Activated B cell treated with CpG ODN at 0.5 μM for 24 hours (primary cell): ENCODE measurements around the gene WIPI1. TPM values are rescaled to one million over a fixed set of nuclear protein-coding genes. Genes with fewer than 3 reads are reported as not detected.

ENCODE experiments used
- ATAC-seq: fragments of 200-7000 bp; cut with Tn5 transposase; one replicate; pipeline ENCODE4 v1.10.0; 2021; ENCODE audit warnings: low read depth, mild to moderate bottlenecking, moderate library complexity
- CTCF ChIA-PET: fragments of 350-600 bp; sonication (Branson Sonifier 250); formaldehyde crosslinking; loops from one replicate; lab custom pipeline; 2021; ENCODE audit warnings: antibody characterized with exemption; lab: Charles Lee
- POLR2A ChIA-PET: fragments of 350-600 bp; sonication (Branson Sonifier 250); formaldehyde crosslinking; loops from one replicate; lab custom pipeline; 2021; ENCODE audit warnings: antibody characterized with exemption; lab: Charles Lee
- DNase-seq: peaks from one replicate; pipeline ENCODE4 v3.0.0; 2022
- H3K27ac Mint-ChIP-seq: one replicate; pipeline ENCODE4 v1.8.0; 2020; ENCODE audit warnings: mixed read lengths
- H3K27me3 Mint-ChIP-seq: one replicate; pipeline ENCODE4 v1.8.0; 2021; ENCODE audit warnings: mixed read lengths
- H3K36me3 Mint-ChIP-seq: one replicate; pipeline ENCODE4 v1.8.0; 2021; ENCODE audit warnings: low read depth, mixed read lengths
- H3K4me1 Mint-ChIP-seq: one replicate; pipeline ENCODE4 v1.8.0; 2021; ENCODE audit warnings: mixed read lengths
- H3K4me3 Mint-ChIP-seq: one replicate; pipeline ENCODE4 v1.8.0; 2020; ENCODE audit warnings: mild to moderate bottlenecking, mixed read lengths
- H3K9me3 Mint-ChIP-seq: one replicate; pipeline ENCODE4 v1.8.0; 2020; ENCODE audit warnings: mixed read lengths
- intact Hi-C: fragments of 100-400 bp; cut with micrococcal nuclease; formaldehyde crosslinking; loops from one replicate; pipeline ENCODE4 v1.15.1; 2024
- total RNA-seq: library from RNA; stranded (reverse); gene quantifications from 2 replicates; pipeline ENCODE4 v1.2.3, GENCODE V29; 2022
- TF ChIP-seq, protein P1 (sequence below): fragments of 200-600 bp; IDR thresholded peaks from one replicate; pipeline ENCODE4 v1.8.0; 2022; ENCODE audit warnings: antibody characterized with exemption, mild to moderate bottlenecking

WIPI1 gene, protein sequence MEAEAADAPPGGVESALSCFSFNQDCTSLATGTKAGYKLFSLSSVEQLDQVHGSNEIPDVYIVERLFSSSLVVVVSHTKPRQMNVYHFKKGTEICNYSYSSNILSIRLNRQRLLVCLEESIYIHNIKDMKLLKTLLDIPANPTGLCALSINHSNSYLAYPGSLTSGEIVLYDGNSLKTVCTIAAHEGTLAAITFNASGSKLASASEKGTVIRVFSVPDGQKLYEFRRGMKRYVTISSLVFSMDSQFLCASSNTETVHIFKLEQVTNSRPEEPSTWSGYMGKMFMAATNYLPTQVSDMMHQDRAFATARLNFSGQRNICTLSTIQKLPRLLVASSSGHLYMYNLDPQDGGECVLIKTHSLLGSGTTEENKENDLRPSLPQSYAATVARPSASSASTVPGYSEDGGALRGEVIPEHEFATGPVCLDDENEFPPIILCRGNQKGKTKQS
- total RNA-seq = 9.8 and 11.2 TPM in 2 replicates

DNA sequence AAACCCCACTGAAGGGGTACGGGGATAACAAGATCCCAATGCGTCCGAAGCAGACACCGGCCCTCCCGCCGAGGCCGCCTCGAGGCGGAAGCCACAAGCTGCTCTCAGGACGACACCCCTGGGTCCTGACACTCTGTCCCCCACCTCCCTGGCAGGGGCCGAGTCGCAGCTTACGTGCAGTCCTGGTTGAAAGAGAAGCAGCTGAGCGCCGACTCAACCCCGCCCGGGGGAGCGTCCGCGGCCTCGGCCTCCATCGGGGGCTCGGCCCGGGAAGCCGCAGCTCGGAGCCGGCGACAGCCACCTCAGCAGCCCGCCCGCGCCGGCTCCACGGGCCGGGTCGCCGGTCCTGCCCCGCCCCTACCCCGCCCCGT, at the start of gene WIPI1:
TSS of gene WIPI1 (minus strand) at position 329 of the 371 bp plus-strand sequence. CDS start at position 254, 75 bp downstream.
- TF ChIP-seq, protein P1, sequence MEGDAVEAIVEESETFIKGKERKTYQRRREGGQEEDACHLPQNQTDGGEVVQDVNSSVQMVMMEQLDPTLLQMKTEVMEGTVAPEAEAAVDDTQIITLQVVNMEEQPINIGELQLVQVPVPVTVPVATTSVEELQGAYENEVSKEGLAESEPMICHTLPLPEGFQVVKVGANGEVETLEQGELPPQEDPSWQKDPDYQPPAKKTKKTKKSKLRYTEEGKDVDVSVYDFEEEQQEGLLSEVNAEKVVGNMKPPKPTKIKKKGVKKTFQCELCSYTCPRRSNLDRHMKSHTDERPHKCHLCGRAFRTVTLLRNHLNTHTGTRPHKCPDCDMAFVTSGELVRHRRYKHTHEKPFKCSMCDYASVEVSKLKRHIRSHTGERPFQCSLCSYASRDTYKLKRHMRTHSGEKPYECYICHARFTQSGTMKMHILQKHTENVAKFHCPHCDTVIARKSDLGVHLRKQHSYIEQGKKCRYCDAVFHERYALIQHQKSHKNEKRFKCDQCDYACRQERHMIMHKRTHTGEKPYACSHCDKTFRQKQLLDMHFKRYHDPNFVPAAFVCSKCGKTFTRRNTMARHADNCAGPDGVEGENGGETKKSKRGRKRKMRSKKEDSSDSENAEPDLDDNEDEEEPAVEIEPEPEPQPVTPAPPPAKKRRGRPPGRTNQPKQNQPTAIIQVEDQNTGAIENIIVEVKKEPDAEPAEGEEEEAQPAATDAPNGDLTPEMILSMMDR = no peak

DNA sequence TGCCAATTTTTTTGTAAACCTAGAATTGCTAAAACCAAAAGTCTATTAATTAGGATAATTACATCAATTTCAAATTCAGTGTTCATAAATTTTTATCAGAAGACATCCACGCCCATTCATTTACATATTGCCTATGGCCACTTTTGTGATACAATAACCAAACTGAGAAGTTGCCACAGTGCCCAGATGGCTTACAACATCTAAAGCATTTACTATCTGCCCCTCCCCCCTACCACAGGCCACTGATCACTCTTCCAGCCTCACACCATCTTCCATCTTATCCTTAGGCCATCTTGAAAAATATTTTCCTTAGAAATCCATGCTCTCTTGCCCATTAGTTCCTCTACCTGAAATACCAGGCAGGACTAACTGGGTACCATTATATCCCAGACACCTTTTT, 48.7 kb upstream of the WIPI1 start:
- Mint-ChIP-seq H3K36me3 (no peaks in the 10 kb centered on the region), H3K27ac (no peak overlapping the region), H3K27me3 (no peaks in the 10 kb centered on the region), H3K4me3 (no peak overlapping the region), H3K4me1 (peaks cover 5% of the 10 kb centered on the region), H3K9me3 (no peaks in the 10 kb centered on the region)
- POLR2A ChIA-PET = no interaction called here
- DNase-seq (no peak), ATAC-seq (no peak)
- CTCF ChIA-PET = no interaction called here
- TF ChIP-seq, protein P1 = no peak
- intact Hi-C loops = no loop called here

More for the DNA sequence above, at the start of gene WIPI1:
- Mint-ChIP-seq H3K36me3 (no peaks in the 10 kb centered on the region), H3K27me3 (no peaks in the 10 kb centered on the region), H3K9me3 (no peaks in the 10 kb centered on the region), H3K4me1 (peaks cover 20% of the 10 kb centered on the region), H3K4me3 (peak within 1 kb of the TSS; percentile 84), H3K27ac (peak within 1 kb of the TSS; percentile 78)
- ChIA-PET POLR2A (interaction anchor here (0.8 to 5.1 kb wide), 19 partner anchors 9 to 740 kb away, joined by 3 to 46 read pairs (median 6); partner anchors contain the start of genes AMZ2, ARSG, KPNA2 and NOL11), CTCF (interaction anchor here (0.6 to 4.5 kb wide), 11 partner anchors 10 to 498 kb away, joined by 3 to 21 read pairs (median 4); partner anchors contain the start of gene AMZ2)
- DNase-seq (peak; percentile 57), ATAC-seq (peak; percentile 19)
- intact Hi-C loops = loop anchor here (1.0 to 5.0 kb wide), 9 partner anchors 21 to 740 kb away; partner anchors contain the start of genes AMZ2, ARSG, KPNA2 and NOL11

DNA sequence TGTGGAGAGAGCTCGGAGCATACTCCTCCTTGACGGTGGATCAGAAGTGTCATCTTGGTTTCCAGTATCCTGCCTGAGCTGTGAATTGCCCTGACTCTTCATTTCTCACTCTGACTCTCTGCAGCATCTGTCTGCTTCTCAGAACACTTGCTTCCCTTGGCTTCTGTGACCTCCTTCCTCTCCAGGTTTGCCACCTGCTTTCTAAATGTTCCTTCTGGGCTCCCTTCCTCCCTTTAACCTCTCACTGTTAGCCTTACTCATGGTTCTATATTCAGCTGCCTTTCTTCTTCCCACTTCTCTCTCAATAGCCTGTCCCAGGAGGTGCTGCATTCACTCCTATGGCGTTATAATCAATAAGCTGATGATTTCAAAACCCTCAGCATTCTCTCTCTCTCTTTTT, 43.8 kb upstream of the WIPI1 start:
- TF ChIP-seq, protein P1 = no peak
- CTCF ChIA-PET = no interaction called here
- Mint-ChIP-seq H3K27ac (peak overlapping the region; percentile 43), H3K4me3 (no peak overlapping the region), H3K27me3 (no peaks in the 10 kb centered on the region), H3K4me1 (peaks cover 41% of the 10 kb centered on the region), H3K36me3 (no peaks in the 10 kb centered on the region), H3K9me3 (no peaks in the 10 kb centered on the region)
- ATAC-seq = no peak
- DNase-seq = no peak
- POLR2A ChIA-PET = interaction anchor here (9.8 kb wide), 1 partner anchor 11 kb away, joined by 102 read pairs; the partner anchor contains the start of gene PRKAR1A
- intact Hi-C loops = no loop called here

DNA sequence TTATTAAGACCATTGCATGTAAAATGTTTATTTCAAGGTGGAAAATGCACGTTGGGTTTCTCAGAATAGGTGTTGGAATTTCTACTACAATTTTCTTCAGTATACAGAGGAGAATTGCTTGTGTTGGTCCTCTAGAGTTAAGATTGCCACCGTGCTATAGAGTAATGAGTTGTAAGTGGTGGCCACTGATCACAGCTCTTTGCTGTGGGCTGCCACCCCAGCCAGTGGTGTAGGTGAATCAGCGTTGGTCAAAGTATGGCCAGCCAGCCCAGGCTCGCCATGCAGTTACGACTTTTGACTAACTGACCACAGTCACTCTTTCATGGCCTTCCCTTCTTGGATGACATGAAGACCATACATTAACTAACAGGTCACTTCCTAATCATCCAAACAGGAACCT, 42.3 kb upstream of the WIPI1 start:
- ChIA-PET CTCF (interaction anchor here (1.3 kb wide), 1 partner anchor 32 kb away, joined by 6 read pairs; no protein-coding TSS in a partner anchor), POLR2A (interaction anchor here (1.6 to 9.8 kb wide), 3 partner anchors 12 to 42 kb away, joined by 6 to 102 read pairs (median 6); partner anchors contain the start of genes PRKAR1A and WIPI1)
- intact Hi-C loops = loop anchor here (5.0 kb wide), 1 partner anchor 207 kb away; the partner anchor contains the start of genes ARSG and SLC16A6
- DNase-seq (no peak), ATAC-seq (no peak)
- Mint-ChIP-seq H3K27me3 (no peaks in the 10 kb centered on the region), H3K36me3 (no peaks in the 10 kb centered on the region), H3K4me3 (no peak overlapping the region), H3K9me3 (no peaks in the 10 kb centered on the region), H3K4me1 (peaks cover 41% of the 10 kb centered on the region), H3K27ac (peak overlapping the region; percentile 90)
- TF ChIP-seq, protein P1 = no peak
